Natural killer cell (primary cell): ENCODE results near the gene VOPP1. TPM values are rescaled to one million over a fixed set of nuclear protein-coding genes. Genes with fewer than 3 reads are reported as not detected.

Experiments
- ATAC-seq, 3 donors: fragments of 150-1000 bp in 2 of 3; fragments of 200-7000 bp in 1 of 3; cut with Tn5 transposase; 1 replicate in 1 of 3; 2 replicates in 2 of 3; pipeline ENCODE4 v1.10.0; 2021; ENCODE audit warnings: mild to moderate bottlenecking in 2 of 3, moderate library complexity in 2 of 3
- DNase-seq, 2 donors: peaks; one replicate each; pipeline versions ENCODE4 v3.0.0 to v3.0.0-alpha.2; 2013 to 2021; ENCODE audit warnings: mixed read lengths in 1 of 2
- H3K27ac ChIP-seq: one replicate; pipeline ENCODE4 v1.5.1; 2013; ENCODE audit warnings: mild to moderate bottlenecking, low read length
- H3K27me3 ChIP-seq: one replicate; pipeline ENCODE4 v1.6.1; 2013; ENCODE audit warnings: low read length; ENCODE audit not compliant: control insufficient read depth, insufficient read depth
- H3K36me3 ChIP-seq: one replicate; pipeline ENCODE4 v1.6.1; 2013; ENCODE audit warnings: low read length; ENCODE audit not compliant: control insufficient read depth, insufficient read depth
- H3K4me1 ChIP-seq: one replicate; pipeline ENCODE4 v1.6.1; 2013; ENCODE audit warnings: low read length; ENCODE audit not compliant: control insufficient read depth, insufficient read depth
- H3K4me3 ChIP-seq: one replicate; pipeline ENCODE4 v1.5.1; 2013; ENCODE audit warnings: low read length
- H3K9me3 ChIP-seq: one replicate; pipeline ENCODE4 v1.6.1; 2013; ENCODE audit warnings: low read length; ENCODE audit not compliant: control insufficient read depth, insufficient read depth
- H3K27ac Mint-ChIP-seq, 2 donors: one replicate each; pipeline ENCODE4 v1.8.0; 2022; ENCODE audit warnings: mild to moderate bottlenecking in 2 of 2, mixed read lengths in 2 of 2, moderate library complexity in 1 of 2
- H3K27me3 Mint-ChIP-seq, 2 donors: one replicate each; pipeline ENCODE4 v1.8.0; 2022; ENCODE audit warnings: low read depth in 2 of 2, mixed read lengths in 2 of 2
- H3K36me3 Mint-ChIP-seq: one replicate; pipeline ENCODE4 v1.8.0; 2022; ENCODE audit warnings: mixed read lengths
- H3K4me1 Mint-ChIP-seq, 2 donors: one replicate each; pipeline ENCODE4 v1.8.0; 2022; ENCODE audit warnings: mixed read lengths in 2 of 2
- H3K4me3 Mint-ChIP-seq: one replicate; pipeline ENCODE4 v1.8.0; 2022; ENCODE audit warnings: mild to moderate bottlenecking, moderate library complexity, mixed read lengths
- H3K9me3 Mint-ChIP-seq, 2 donors: one replicate each; pipeline ENCODE4 v1.8.0; 2022; ENCODE audit warnings: mixed read lengths in 2 of 2
- CTCF ChIP-seq: fragments of 200-600 bp; IDR thresholded peaks from one replicate; pipeline ENCODE4 v1.8.0; 2022; ENCODE audit warnings: antibody characterized with exemption
- WGBS: methylation state at CpG from one replicate; pipeline ENCODE4 v1.1.7; 2013; ENCODE audit warnings: missing lambda C conversion rate; ENCODE audit not compliant: insufficient coverage; 5-methylcytosine and 5-hydroxymethylcytosine counted together
- intact Hi-C: fragments of 100-400 bp; cut with micrococcal nuclease; formaldehyde crosslinking; loops from one replicate; pipeline ENCODE4 v1.14.2; 2022
- total RNA-seq, 4 donors: library from RNA; stranded (reverse); fragments of 120-200 nt in 1 of 4; gene quantifications; one replicate each; pipeline versions ENCODE4 v1.2.3 to v1.2.4, GENCODE V29; 2013 to 2022

Gene VOPP1
- total RNA-seq, 3 donors from 2014 or later (not counting 1 experiment from before 2014, with no cell fraction given), result 79.3 to 115 (median 110) TPM

GRCh38 chr7:55527307-55527706 lies 45.0 kb downstream of the VOPP1 start:
- H3K27ac Mint-ChIP-seq, result peak overlapping the region in 1 of 2 donors; percentile 22
- no peaks in the 10 kb centered on the region for H3K36me3 ChIP-seq
- intact Hi-C loops, result no loop called here
- WGBS, result 72% methylated on average over 4 of the region's 4 CpGs
- DNase-seq (no peak), ATAC-seq (no peak)
- no peak for TF ChIP-seq CTCF
- peaks cover 20% of the 10 kb centered on the region for H3K4me1 ChIP-seq
- H3K9me3 Mint-ChIP-seq, result no peaks in the 10 kb centered on the region
- H3K9me3 ChIP-seq, result no peaks in the 10 kb centered on the region
- H3K27ac ChIP-seq, result no peak overlapping the region
- no peak overlapping the region for H3K4me3 ChIP-seq
- H3K36me3 Mint-ChIP-seq, result no peaks in the 10 kb centered on the region
- H3K4me3 Mint-ChIP-seq, result no peak overlapping the region
- no peaks in the 10 kb centered on the region for H3K27me3 Mint-ChIP-seq
- peaks cover 71 to 74% of the 10 kb centered on the region in 2 donors for H3K4me1 Mint-ChIP-seq
- H3K27me3 ChIP-seq, result no peaks in the 10 kb centered on the region

DNA sequence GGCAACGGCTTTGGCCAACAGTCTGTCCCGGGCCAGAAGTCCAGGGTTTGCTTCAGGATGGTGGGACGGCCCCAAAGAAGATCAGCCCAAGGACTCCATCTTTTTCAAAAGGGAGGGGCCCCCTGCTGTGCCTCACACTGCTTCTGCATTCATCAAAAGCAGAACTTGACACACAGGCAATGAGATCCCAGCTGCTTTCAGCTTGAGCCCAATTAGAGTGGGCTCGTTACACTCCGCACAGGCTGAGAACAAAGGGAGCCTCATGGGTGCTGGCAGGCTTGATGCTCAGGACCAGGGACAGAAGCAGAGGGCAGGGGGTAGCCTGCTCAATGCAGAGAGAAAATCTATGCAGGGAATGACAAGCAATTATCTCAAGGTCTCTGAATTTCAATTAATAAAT lies 45.5 kb downstream of the VOPP1 start:
- no peaks in the 10 kb centered on the region for H3K27me3 ChIP-seq
- Mint-ChIP-seq H3K4me1 (peaks cover 67 to 73% of the 10 kb centered on the region in 2 donors), H3K27ac (peak overlapping the region in 1 of 2 donors; percentile 22), H3K9me3 (no peaks in the 10 kb centered on the region), H3K4me3 (no peak overlapping the region), H3K27me3 (no peaks in the 10 kb centered on the region), H3K36me3 (no peaks in the 10 kb centered on the region)
- H3K4me3 ChIP-seq, result no peak overlapping the region
- ATAC-seq, result peak in 2 of 3 donors; percentile 20 to 37
- intact Hi-C loops, result no loop called here
- H3K4me1 ChIP-seq, result peaks cover 17% of the 10 kb centered on the region
- no peak overlapping the region for H3K27ac ChIP-seq
- 74% methylated on average over 5 of the region's 5 CpGs for WGBS
- H3K36me3 ChIP-seq, result no peaks in the 10 kb centered on the region
- no peak for DNase-seq
- H3K9me3 ChIP-seq, result no peaks in the 10 kb centered on the region
- no peak for TF ChIP-seq CTCF

- DNase-seq (no peak), ATAC-seq (no peak)
- no peaks in the 10 kb centered on the region for H3K9me3 Mint-ChIP-seq
- H3K36me3 Mint-ChIP-seq, result no peaks in the 10 kb centered on the region
- H3K27ac Mint-ChIP-seq, result no peak overlapping the region
- no peak overlapping the region for H3K4me3 Mint-ChIP-seq
- no peak for TF ChIP-seq CTCF
- Histone ChIP-seq H3K4me3 (no peak overlapping the region), H3K27me3 (no peaks in the 10 kb centered on the region), H3K27ac (no peak overlapping the region), H3K4me1 (peaks cover 17% of the 10 kb centered on the region), H3K9me3 (no peaks in the 10 kb centered on the region), H3K36me3 (no peaks in the 10 kb centered on the region)
- no peaks in the 10 kb centered on the region for H3K27me3 Mint-ChIP-seq
- intact Hi-C loops, result no loop called here
- WGBS, result 98% methylated on average over 4 of the region's 4 CpGs
- peaks cover 64 to 73% of the 10 kb centered on the region in 2 donors for H3K4me1 Mint-ChIP-seq
These were observed 46.0 kb downstream of the VOPP1 start for GRCh38 chr7:55526329-55526728.
